AG04449 (cell line): ENCODE data around the gene EPC2.
"Not testable (repeated sequence)": the region's sequence is repeated elsewhere in the genome, so short reads cannot be mapped to it uniquely, and the experiment has no call there.

Experiments used
- CTCF ChIA-PET: fragments of 350-600 bp; formaldehyde crosslinking; extraction: SDS; loops from one replicate; lab custom pipeline; 2021; ENCODE audit warnings: antibody characterized with exemption; lab: Yijun Ruan, JAX
- POLR2A ChIA-PET: fragments of 400-600, 350-600 bp; formaldehyde crosslinking; extraction: SDS; loops from one replicate; lab custom pipeline; 2020; ENCODE audit warnings: antibody characterized with exemption, inconsistent platforms; lab: Yijun Ruan, JAX
- DNase-seq: peaks from one replicate; pipeline ENCODE4 v3.0.0-alpha.2; 2010; ENCODE audit warnings: low read depth, low spot score
- H3K4me3 ChIP-seq: 2 replicates; pipeline ENCODE4 v1.5.1; 2011; ENCODE audit warnings: low read depth, mild to moderate bottlenecking, control low read depth, low read length
- CTCF ChIP-seq: IDR thresholded peaks from one replicate; pipeline ENCODE4 v1.5.1; 2011; ENCODE audit warnings: mild to moderate bottlenecking, moderate library complexity, low read length, control low read depth, inconsistent platforms; ENCODE audit not compliant: insufficient read depth; ENCODE audit errors: missing control alignments

EPC2 gene

GRCh38 chr2:148680462-148680861 is 35.9 kb downstream of the EPC2 start:
- no peak overlapping the region for H3K4me3 ChIP-seq
- TF ChIP-seq CTCF: no peak
- no peak for DNase-seq
- ChIA-PET POLR2A (interaction anchor here (0.5 kb wide), 1 partner anchor 35 kb away, joined by 7 read pairs; no protein-coding TSS in a partner anchor), CTCF (no interaction called here)

GRCh38 chr2:148681443-148681842 is 36.9 kb downstream of the EPC2 start:
- ChIA-PET CTCF (no interaction called here), POLR2A (no interaction called here)
- H3K4me3 ChIP-seq: no peak overlapping the region
- no peak for TF ChIP-seq CTCF
- no peak for DNase-seq

GRCh38 chr2:148681862-148682261 is 37.3 kb downstream of the EPC2 start:
- H3K4me3 ChIP-seq, CTCF ChIA-PET, POLR2A ChIA-PET, DNase-seq: not testable (repeated sequence)

- no peak overlapping the region for H3K4me3 ChIP-seq
- POLR2A ChIA-PET: no interaction called here
- CTCF ChIA-PET: no interaction called here
- no peak for DNase-seq
- no peak for TF ChIP-seq CTCF
These were observed 40.0 kb downstream of the EPC2 start for GRCh38 chr2:148684507-148684906.

GRCh38 chr2:148687543-148687942 is 43.0 kb downstream of the EPC2 start:
- no peak for TF ChIP-seq CTCF
- ChIA-PET CTCF (no interaction called here), POLR2A (no interaction called here)
- DNase-seq: no peak
- H3K4me3 ChIP-seq: no peak overlapping the region

- DNase-seq, CTCF ChIA-PET, H3K4me3 ChIP-seq, POLR2A ChIA-PET: not testable (repeated sequence)
These were observed 43.5 kb downstream of the EPC2 start for GRCh38 chr2:148688011-148688410.

GRCh38 chr2:148696985-148697384 is 52.4 kb downstream of the EPC2 start:
- CTCF ChIA-PET: no interaction called here
- no peak for TF ChIP-seq CTCF
- no peak overlapping the region for H3K4me3 ChIP-seq
- POLR2A ChIA-PET: no interaction called here
- no peak for DNase-seq
